HUES6 (cell line): ENCODE measurements around the gene BSND.

ENCODE experiments used
- H3K27ac ChIP-seq: 2 replicates; pipeline ENCODE4 v1.7.0; 2013; ENCODE audit warnings: low read depth, mild to moderate bottlenecking, low read length, inconsistent platforms
- H3K27me3 ChIP-seq: 2 replicates; pipeline ENCODE4 v1.6.1; 2013; ENCODE audit warnings: low read length; ENCODE audit not compliant: control insufficient read depth, insufficient read depth
- H3K36me3 ChIP-seq: 2 replicates; pipeline ENCODE4 v1.6.1; 2013; ENCODE audit warnings: low read length; ENCODE audit not compliant: control insufficient read depth, insufficient read depth
- H3K4me1 ChIP-seq: 2 replicates; pipeline ENCODE4 v1.6.1; 2013; ENCODE audit warnings: low read length; ENCODE audit not compliant: control insufficient read depth, insufficient read depth
- H3K4me3 ChIP-seq: 2 replicates; pipeline ENCODE4 v1.5.1; 2013; ENCODE audit warnings: low read depth, low read length
- H3K9ac ChIP-seq: one replicate; pipeline ENCODE4 v1.6.1; 2013; ENCODE audit warnings: mild to moderate bottlenecking, low read length
- H3K9me3 ChIP-seq: 2 replicates; pipeline ENCODE4 v1.6.1; 2013; ENCODE audit warnings: low read depth, low read length; ENCODE audit not compliant: control insufficient read depth, insufficient read depth

Gene BSND

GRCh38 chr1:54985556-54985955 is 13.2 kb upstream of the BSND start:
- Histone ChIP-seq H3K4me3 (no peak overlapping the region), H3K9ac (no peak overlapping the region), H3K4me1 (peaks cover 16% of the 10 kb centered on the region; the same call in 1 of the 2 replicates), H3K9me3 (no peaks in the 10 kb centered on the region), H3K27ac (no peak overlapping the region), H3K36me3 (no peaks in the 10 kb centered on the region), H3K27me3 (peaks cover 23% of the 10 kb centered on the region)

DNA sequence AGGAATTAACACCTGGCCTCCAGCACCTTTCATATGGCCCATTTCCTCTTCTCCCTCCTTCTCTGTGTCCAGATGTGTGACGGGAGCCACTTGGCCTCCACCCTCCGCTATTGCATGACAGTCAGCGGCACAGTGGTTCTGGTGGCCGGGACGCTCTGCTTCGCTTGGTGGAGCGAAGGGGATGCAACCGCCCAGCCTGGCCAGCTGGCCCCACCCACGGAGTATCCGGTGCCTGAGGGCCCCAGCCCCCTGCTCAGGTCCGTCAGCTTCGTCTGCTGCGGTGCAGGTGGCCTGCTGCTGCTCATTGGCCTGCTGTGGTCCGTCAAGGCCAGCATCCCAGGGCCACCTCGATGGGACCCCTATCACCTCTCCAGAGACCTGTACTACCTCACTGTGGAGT is 12.7 kb upstream of the BSND start:
- peaks cover 16% of the 10 kb centered on the region; the same call in 1 of the 2 replicates for H3K4me1 ChIP-seq
- H3K9me3 ChIP-seq = no peaks in the 10 kb centered on the region
- no peak overlapping the region for H3K9ac ChIP-seq
- H3K4me3 ChIP-seq = no peak overlapping the region
- H3K27me3 ChIP-seq = peaks cover 18% of the 10 kb centered on the region
- H3K36me3 ChIP-seq = no peaks in the 10 kb centered on the region
- H3K27ac ChIP-seq = no peak overlapping the region

- H3K9ac ChIP-seq = no peak overlapping the region
- H3K36me3 ChIP-seq = no peaks in the 10 kb centered on the region
- peaks cover 13% of the 10 kb centered on the region; the same call in 1 of the 2 replicates for H3K27me3 ChIP-seq
- no peaks in the 10 kb centered on the region for H3K9me3 ChIP-seq
- H3K4me3 ChIP-seq = no peak overlapping the region
- no peak overlapping the region for H3K27ac ChIP-seq
- H3K4me1 ChIP-seq = peaks cover 16% of the 10 kb centered on the region; the same call in 1 of the 2 replicates
Observed at GRCh38 chr1:54986533-54986932, 12.2 kb upstream of the BSND start.

GRCh38 chr1:54987427-54987826 is 11.3 kb upstream of the BSND start:
- Histone ChIP-seq H3K27ac (no peak overlapping the region), H3K36me3 (no peaks in the 10 kb centered on the region), H3K9ac (no peak overlapping the region), H3K9me3 (no peaks in the 10 kb centered on the region), H3K4me1 (peaks cover 16% of the 10 kb centered on the region; the same call in 1 of the 2 replicates), H3K27me3 (peaks cover 6% of the 10 kb centered on the region; the same call in 1 of the 2 replicates), H3K4me3 (no peak overlapping the region)

DNA sequence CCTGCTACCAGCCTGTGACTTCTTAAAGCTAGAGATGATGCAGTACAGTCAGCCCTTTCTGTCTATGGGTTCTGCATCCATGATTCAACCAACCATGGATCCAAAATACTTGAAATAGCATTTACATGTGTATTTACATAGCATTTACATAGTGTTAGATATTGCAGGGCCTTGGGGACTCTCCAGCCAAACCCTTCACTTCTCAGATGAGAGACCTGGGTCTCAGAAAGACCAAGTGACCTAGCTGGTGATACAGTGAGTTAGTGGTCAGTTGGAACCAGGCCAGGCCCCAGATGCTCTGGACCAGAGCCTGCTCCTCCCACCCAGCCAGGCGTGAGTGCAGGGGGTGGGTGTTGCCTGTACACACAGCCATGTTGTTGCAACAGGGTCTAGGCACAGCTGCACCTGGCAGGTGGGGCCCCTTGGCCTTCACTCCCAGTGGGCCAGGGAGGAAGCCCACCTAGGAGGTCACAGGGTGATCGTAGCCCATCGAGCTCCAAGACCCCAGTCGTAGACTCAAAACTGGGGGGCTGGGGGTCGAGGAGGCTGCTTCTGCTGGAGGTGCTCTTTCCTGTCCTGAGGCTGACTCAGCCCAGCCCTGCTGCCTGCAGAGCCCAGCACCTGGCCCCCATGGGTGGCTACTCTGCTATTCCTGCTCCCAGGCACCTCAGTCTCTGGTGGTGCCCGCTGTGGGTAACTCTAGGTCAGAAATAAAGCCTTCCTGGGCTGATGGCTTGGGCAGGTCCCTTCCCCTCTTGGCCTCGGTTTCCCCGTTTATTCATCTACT is 10.6 kb upstream of the BSND start:
- H3K27ac ChIP-seq = no peak overlapping the region

DNA sequence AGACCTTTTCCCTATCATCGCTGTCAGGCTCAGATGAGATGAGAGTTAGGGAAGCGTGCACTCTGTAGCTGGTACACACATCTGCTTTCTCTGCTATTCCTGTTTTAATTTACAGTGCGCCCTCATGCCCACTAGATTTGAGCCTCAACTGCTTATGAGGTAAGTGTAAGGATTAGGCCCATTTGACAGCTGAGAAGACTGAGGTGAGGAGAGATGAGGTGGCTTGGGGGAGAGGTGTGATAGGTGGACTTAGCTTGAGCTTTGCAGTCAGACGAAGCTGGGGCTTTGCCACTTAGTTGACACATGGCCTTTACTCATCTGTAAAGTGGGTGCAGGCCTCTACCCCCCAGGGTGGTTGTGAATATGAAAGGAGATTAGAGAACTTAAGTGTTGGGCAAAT is 9.8 kb upstream of the BSND start:
- no peaks in the 10 kb centered on the region for H3K9me3 ChIP-seq
- peaks cover 11% of the 10 kb centered on the region for H3K4me1 ChIP-seq
- H3K4me3 ChIP-seq = no peak overlapping the region
- H3K36me3 ChIP-seq = no peaks in the 10 kb centered on the region
- no peak overlapping the region for H3K9ac ChIP-seq
- peaks cover under 1% of the 10 kb centered on the region; the same call in 1 of the 2 replicates for H3K27me3 ChIP-seq
- H3K27ac ChIP-seq = no peak overlapping the region

More for the DNA sequence above, 10.6 kb upstream of the BSND start:
- Histone ChIP-seq H3K36me3 (no peaks in the 10 kb centered on the region), H3K9ac (no peak overlapping the region), H3K27me3 (peaks cover 2% of the 10 kb centered on the region; the same call in 1 of the 2 replicates), H3K4me1 (peaks cover 16% of the 10 kb centered on the region; the same call in 1 of the 2 replicates), H3K9me3 (no peaks in the 10 kb centered on the region), H3K4me3 (no peak overlapping the region)

DNA sequence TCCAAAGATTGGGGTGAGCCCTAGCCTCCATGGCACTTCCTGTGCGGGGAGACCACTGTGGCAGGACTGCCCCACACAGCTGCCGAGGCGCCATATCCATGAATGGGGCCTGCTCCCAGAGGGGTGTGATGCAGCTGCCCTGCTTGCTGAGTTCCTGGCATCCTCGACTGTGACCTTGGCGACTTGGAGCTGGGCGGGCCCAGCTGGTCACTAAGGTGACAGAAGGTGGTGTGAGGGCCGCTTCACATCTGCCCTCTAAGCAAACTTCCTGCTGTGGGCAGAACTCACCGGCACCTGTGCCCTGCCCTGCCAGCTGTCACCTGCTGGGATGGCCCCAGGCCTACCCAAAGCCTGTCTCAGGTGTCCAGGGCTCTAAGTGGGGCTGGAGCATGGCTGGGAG is 9.3 kb upstream of the BSND start:
- Histone ChIP-seq H3K4me3 (no peak overlapping the region), H3K9me3 (no peaks in the 10 kb centered on the region), H3K27me3 (peaks cover 4% of the 10 kb centered on the region; the same call in 1 of the 2 replicates)

GRCh38 chr1:54989968-54990810 is 8.5 kb upstream of the BSND start:
- Histone ChIP-seq H3K4me3 (no peak overlapping the region), H3K36me3 (no peaks in the 10 kb centered on the region), H3K27me3 (peaks cover 5% of the 10 kb centered on the region; the same call in 1 of the 2 replicates), H3K9ac (no peak overlapping the region), H3K9me3 (no peaks in the 10 kb centered on the region), H3K27ac (no peak overlapping the region), H3K4me1 (peaks cover 19% of the 10 kb centered on the region)

More for the DNA sequence above, 9.3 kb upstream of the BSND start:
- no peaks in the 10 kb centered on the region for H3K36me3 ChIP-seq
- no peak overlapping the region for H3K27ac ChIP-seq
- H3K4me1 ChIP-seq = peaks cover 14% of the 10 kb centered on the region
- no peak overlapping the region for H3K9ac ChIP-seq

DNA sequence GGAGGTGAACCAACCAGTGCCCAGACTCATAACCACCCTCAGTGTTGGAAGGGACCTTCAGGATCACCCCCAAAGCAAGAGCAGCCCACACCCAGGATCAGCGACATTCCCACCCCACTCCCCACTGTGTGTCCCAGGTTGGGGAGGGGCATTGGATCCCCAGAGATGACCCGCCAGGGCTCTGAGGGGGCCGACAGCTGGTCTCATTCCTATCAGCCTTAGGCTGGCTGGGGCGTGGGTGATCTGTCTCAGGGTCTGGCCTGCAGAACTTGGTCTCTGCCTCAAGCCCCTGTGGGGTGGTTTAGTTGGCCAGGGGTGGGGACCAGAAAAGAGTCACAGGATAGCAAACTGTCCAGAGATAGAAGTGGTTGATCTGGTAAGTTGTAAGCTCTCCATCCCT is 7.8 kb upstream of the BSND start:
- no peak overlapping the region for H3K9ac ChIP-seq
- H3K27ac ChIP-seq = no peak overlapping the region
- no peaks in the 10 kb centered on the region for H3K9me3 ChIP-seq
- H3K27me3 ChIP-seq = peaks cover 9% of the 10 kb centered on the region; the same call in 1 of the 2 replicates
- H3K4me1 ChIP-seq = peaks cover 22% of the 10 kb centered on the region
- no peak overlapping the region for H3K4me3 ChIP-seq
- no peaks in the 10 kb centered on the region for H3K36me3 ChIP-seq

- H3K9me3 ChIP-seq = no peaks in the 10 kb centered on the region
- no peaks in the 10 kb centered on the region for H3K36me3 ChIP-seq
- H3K9ac ChIP-seq = no peak overlapping the region
- H3K27ac ChIP-seq = no peak overlapping the region
- H3K4me3 ChIP-seq = no peak overlapping the region
- peaks cover 16% of the 10 kb centered on the region for H3K27me3 ChIP-seq
- peaks cover 26% of the 10 kb centered on the region for H3K4me1 ChIP-seq
Observed at GRCh38 chr1:54991939-54992338, 6.8 kb upstream of the BSND start.

GRCh38 chr1:54993140-54993539 is 5.6 kb upstream of the BSND start:
- Histone ChIP-seq H3K4me3 (no peak overlapping the region), H3K4me1 (peaks cover 34% of the 10 kb centered on the region), H3K27ac (no peak overlapping the region), H3K9me3 (no peaks in the 10 kb centered on the region), H3K9ac (no peak overlapping the region), H3K36me3 (no peaks in the 10 kb centered on the region), H3K27me3 (peaks cover 28% of the 10 kb centered on the region)
